HepG2 (cell line): ENCODE results near the gene HSPA1B. TPM values are rescaled to one million over a fixed set of nuclear protein-coding genes. Genes with fewer than 3 reads are reported as not detected.

Experiments used
- AKAP8 ChIP-seq: sonication (generic); formaldehyde crosslinking; IDR thresholded peaks from 2 replicates; pipeline ENCODE4 v1.5.1; 2020; ENCODE audit warnings: mild to moderate bottlenecking, missing genetic modification reagents
- ARID5B ChIP-seq: IDR thresholded peaks from 2 replicates; pipeline ENCODE4 v1.4.0; 2020; ENCODE audit warnings: mild to moderate bottlenecking, missing genetic modification reagents
- CAMTA2 ChIP-seq: sonication (generic); formaldehyde crosslinking; IDR thresholded peaks from 2 replicates; pipeline ENCODE4 v1.4.0; 2020; ENCODE audit warnings: mild to moderate bottlenecking, missing genetic modification reagents, borderline replicate concordance
- CHD2 ChIP-seq: IDR thresholded peaks from 2 replicates; pipeline ENCODE4 v1.6.1; 2011; ENCODE audit warnings: low read depth, low read length, improper control_type of control experiment
- CHD4 ChIP-seq: fragments of 200-600 bp; sonication (generic); IDR thresholded peaks from 2 replicates; pipeline ENCODE4 v1.7.0; 2017; ENCODE audit warnings: mild to moderate bottlenecking, low read length, borderline replicate concordance
- HNF1B ChIP-seq: sonication (generic); formaldehyde crosslinking; IDR thresholded peaks from 2 replicates; pipeline ENCODE4 v1.5.1; 2020; ENCODE audit warnings: mild to moderate bottlenecking, moderate library complexity, missing genetic modification reagents
- KDM2A ChIP-seq: sonication (generic); formaldehyde crosslinking; IDR thresholded peaks from 2 replicates; pipeline ENCODE4 v1.4.0; 2020; ENCODE audit warnings: low read depth, missing genetic modification reagents, borderline replicate concordance
- KLF9 ChIP-seq: IDR thresholded peaks from 2 replicates; pipeline ENCODE4 v1.6.1; 2016; ENCODE audit warnings: low read depth
- MXD4 ChIP-seq: IDR thresholded peaks from 2 replicates; pipeline ENCODE4 v1.6.1; 2016; ENCODE audit warnings: mild to moderate bottlenecking, missing biosample characterization, missing genetic modification reagents
- NFE2L2 ChIP-seq: fragments of 150-350 bp; IDR thresholded peaks from 2 replicates; pipeline ENCODE4 v1.6.1; 2014; ENCODE audit warnings: low read length
- PAX8 ChIP-seq: sonication (generic); formaldehyde crosslinking; IDR thresholded peaks from 2 replicates; pipeline ENCODE4 v1.8.0; 2022; ENCODE audit warnings: mild to moderate bottlenecking, missing genetic modification reagents, borderline replicate concordance
- RCOR2 ChIP-seq: IDR thresholded peaks from 2 replicates; pipeline ENCODE4 v1.6.1; 2016; ENCODE audit warnings: missing biosample characterization, missing genetic modification reagents
- RFXANK ChIP-seq: IDR thresholded peaks from 2 replicates; pipeline ENCODE4 v1.6.1; 2016
- SCMH1 ChIP-seq: sonication (generic); formaldehyde crosslinking; IDR thresholded peaks from 2 replicates; pipeline ENCODE4 v1.9.0; 2021; ENCODE audit warnings: missing genetic modification reagents, mild to moderate bottlenecking, borderline replicate concordance
- SP2 ChIP-seq: sonication (generic); formaldehyde crosslinking; IDR thresholded peaks from 2 replicates; pipeline ENCODE4 v1.5.1; 2020; ENCODE audit warnings: mild to moderate bottlenecking, missing genetic modification reagents
- ZBTB20 ChIP-seq: sonication (generic); formaldehyde crosslinking; IDR thresholded peaks from 2 replicates; pipeline ENCODE4 v1.8.1; 2023; ENCODE audit warnings: missing genetic modification reagents, low read depth, mild to moderate bottlenecking, borderline replicate concordance
- ZBTB3 ChIP-seq: sonication (generic); formaldehyde crosslinking; IDR thresholded peaks from 2 replicates; pipeline ENCODE4 v1.4.0; 2020; ENCODE audit warnings: low read depth, mild to moderate bottlenecking, moderate library complexity, missing genetic modification reagents, borderline replicate concordance
- ZFP36L2 ChIP-seq: sonication (generic); formaldehyde crosslinking; IDR thresholded peaks from 2 replicates; pipeline ENCODE4 v1.4.0; 2020; ENCODE audit warnings: missing genetic modification reagents
- ZFX ChIP-seq: sonication (generic); formaldehyde crosslinking; IDR thresholded peaks from 2 replicates; pipeline ENCODE4 v1.4.0; 2020; ENCODE audit warnings: mild to moderate bottlenecking, low read depth, missing genetic modification reagents, moderate library complexity
- ZMYM3 ChIP-seq: sonication (generic); formaldehyde crosslinking; IDR thresholded peaks from 2 replicates; pipeline ENCODE4 v1.5.1; 2020; ENCODE audit warnings: mild to moderate bottlenecking, missing genetic modification reagents
- ZNF224 ChIP-seq: sonication (generic); formaldehyde crosslinking; IDR thresholded peaks from 2 replicates; pipeline ENCODE4 v1.5.0; 2020; ENCODE audit warnings: mild to moderate bottlenecking, missing genetic modification reagents
- ZNF33A ChIP-seq: sonication (generic); formaldehyde crosslinking; IDR thresholded peaks from 2 replicates; pipeline ENCODE4 v1.5.1; 2020; ENCODE audit warnings: missing genetic modification reagents, mild to moderate bottlenecking, moderate library complexity, borderline replicate concordance
- ZNF572 ChIP-seq: sonication (generic); formaldehyde crosslinking; IDR thresholded peaks from 2 replicates; pipeline ENCODE4 v1.5.1; 2020; ENCODE audit warnings: mild to moderate bottlenecking, missing genetic modification reagents
- ZNF576 ChIP-seq: sonication (generic); formaldehyde crosslinking; IDR thresholded peaks from 2 replicates; pipeline ENCODE4 v1.4.0; 2020; ENCODE audit warnings: mild to moderate bottlenecking, missing genetic modification reagents
- ZNF773 ChIP-seq: sonication (generic); formaldehyde crosslinking; IDR thresholded peaks from 2 replicates; pipeline ENCODE4 v1.4.0; 2020; ENCODE audit warnings: missing genetic modification reagents, borderline replicate concordance
- ZSCAN31 ChIP-seq: sonication (generic); formaldehyde crosslinking; IDR thresholded peaks from 2 replicates; pipeline ENCODE4 v1.5.0; 2020; ENCODE audit warnings: low read depth, mild to moderate bottlenecking, missing genetic modification reagents
- polyA plus RNA-seq, 8 experiments: library from polyadenylated mRNA; depleted of rRNA in 3 of 8; stranded (reverse) in 7 of 8; unstranded in 1 of 8; fragments of >200 nt; fragmentation: Illumina TruSeq in 4 of 8; extraction: Trizol in 4 of 8; gene quantifications; 2 replicates each; pipeline versions ENCODE4 v1.2.1 to v1.2.3, GENCODE V29; 2011 to 2016; ENCODE audit warnings: low read depth in 4 of 8, missing spikeins in 1 of 8, mixed read lengths in 1 of 8; ENCODE audit not compliant: insufficient read depth in 1 of 8
- total RNA-seq, 5 experiments: library from RNA; depleted of rRNA; stranded (reverse); fragments of >200 nt; fragmentation: Illumina TruSeq; extraction: Trizol; gene quantifications; 2 replicates each; pipeline ENCODE4 v1.2.3, GENCODE V29; 2016; ENCODE audit warnings: low read depth in 1 of 5

Gene HSPA1B
- total and polyA plus RNA-seq, 2 of the 13 experiments (the other 11 are each of a cell fraction or from before 2014, with no cell fraction given) = 26.0 to 186 TPM

- no peak for TF ChIP-seq ZNF33A (CRISPR knock-in tag)
- peak; percentile 81 for TF ChIP-seq SP2 (CRISPR knock-in tag)
- TF ChIP-seq ARID5B = peak; percentile 38; the same call in 1 of the 2 replicates
- TF ChIP-seq CHD4 = no peak
- no peak; the same call in none of the 2 replicates for TF ChIP-seq HNF1B (CRISPR knock-in tag)
- TF ChIP-seq ZBTB3 (CRISPR knock-in tag) = no peak
- no peak for TF ChIP-seq AKAP8 (CRISPR knock-in tag)
- TF ChIP-seq KLF9 (CRISPR knock-in tag) = no peak
- TF ChIP-seq ZNF224 (CRISPR knock-in tag) = no peak
- TF ChIP-seq ZNF576 (CRISPR knock-in tag) = no peak
- TF ChIP-seq KDM2A = peak; percentile 49; the same call in 1 of the 2 replicates
- TF ChIP-seq ZBTB20 (CRISPR knock-in tag) = 0 out of 2 replicates have a peak, but pooled peaks have one; percentile 19
- TF ChIP-seq MXD4 (CRISPR knock-in tag) = peak; percentile 86
- TF ChIP-seq ZNF773 (CRISPR knock-in tag) = no peak
- TF ChIP-seq SCMH1 (CRISPR knock-in tag) = no peak
- TF ChIP-seq ZMYM3 (CRISPR knock-in tag) = no peak
- no peak for TF ChIP-seq PAX8 (CRISPR knock-in tag)
- no peak for TF ChIP-seq NFE2L2
- TF ChIP-seq ZNF572 (CRISPR knock-in tag) = no peak
- TF ChIP-seq RFXANK (CRISPR knock-in tag) = no peak
- TF ChIP-seq RCOR2 (CRISPR knock-in tag) = no peak
- 0 out of 2 replicates have a peak, but pooled peaks have one; percentile 44 for TF ChIP-seq CAMTA2 (CRISPR knock-in tag)
- no peak for TF ChIP-seq ZFP36L2 (CRISPR knock-in tag)
- TF ChIP-seq ZFX (CRISPR knock-in tag) = peak; percentile 40
- no peak for TF ChIP-seq CHD2
- peak; percentile 57; the same call in 1 of the 2 replicates for TF ChIP-seq ZSCAN31
These were observed 12.3 kb upstream of the HSPA1B start, which contains the start of the genes HSPA1A and HSPA1L (continued) for GRCh38 chr6:31815025-31815838.
